Loucy (cell line): Measurements from ENCODE around the gene GAB2.

Experiments used
- CTCF ChIP-seq: fragments of 200-600 bp; sonication (generic); conservative IDR thresholded peaks from 2 replicates; pipeline ENCODE4 v1.5.1; 2014; ENCODE audit warnings: mild to moderate bottlenecking, antibody characterized with exemption, low read length
- EZH2phosphoT487 ChIP-seq: fragments of 200-600 bp; IDR thresholded peaks from 2 replicates; pipeline ENCODE4 v1.6.1; 2018; ENCODE audit warnings: antibody characterized with exemption, mild to moderate bottlenecking, moderate library complexity, borderline replicate concordance

GRCh38 chr11:78402847-78403246 is 14.8 kb downstream of the GAB2 start:
- TF ChIP-seq CTCF (no peak), EZH2phosphoT487 (no peak)
